DOHH2 (cell line): ENCODE results near the gene FOXN3.

Experiments
- EZH2phosphoT487 ChIP-seq: fragments of 200-600 bp; sonication (generic); IDR thresholded peaks from 2 replicates; pipeline ENCODE4 v1.6.1; 2017; ENCODE audit warnings: borderline replicate concordance, mild to moderate bottlenecking, antibody characterized with exemption, low read length, moderate library complexity, mixed read lengths
- TF ChIP-seq, protein P1 (sequence below): fragments of 200-600 bp; sonication (generic); IDR thresholded peaks from one replicate; pipeline ENCODE4 v1.5.1; 2014; ENCODE audit warnings: antibody characterized with exemption, mild to moderate bottlenecking, low read depth, low read length; ENCODE audit not compliant: poor library complexity, severe bottlenecking

DNA sequence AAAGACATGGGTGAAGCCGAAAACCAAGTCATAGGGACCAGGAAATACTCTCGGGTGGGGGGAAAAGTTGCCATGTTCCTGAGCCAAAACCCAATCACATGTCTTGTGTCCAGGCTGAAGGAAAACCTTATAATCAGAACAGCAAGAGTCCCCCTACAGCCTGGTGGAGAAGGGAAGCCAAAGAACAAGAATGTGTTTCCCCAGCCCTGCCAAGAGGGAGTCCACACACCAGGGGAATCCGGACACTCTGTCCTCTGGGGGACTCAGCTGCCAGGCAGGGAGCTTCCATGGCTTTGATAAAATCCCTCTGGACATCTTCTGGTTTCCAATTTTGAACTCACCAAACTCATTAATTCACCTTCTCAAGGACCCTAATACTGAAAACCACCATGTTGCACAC, 273.0 kb downstream of the FOXN3 start:
- TF ChIP-seq, protein P1, sequence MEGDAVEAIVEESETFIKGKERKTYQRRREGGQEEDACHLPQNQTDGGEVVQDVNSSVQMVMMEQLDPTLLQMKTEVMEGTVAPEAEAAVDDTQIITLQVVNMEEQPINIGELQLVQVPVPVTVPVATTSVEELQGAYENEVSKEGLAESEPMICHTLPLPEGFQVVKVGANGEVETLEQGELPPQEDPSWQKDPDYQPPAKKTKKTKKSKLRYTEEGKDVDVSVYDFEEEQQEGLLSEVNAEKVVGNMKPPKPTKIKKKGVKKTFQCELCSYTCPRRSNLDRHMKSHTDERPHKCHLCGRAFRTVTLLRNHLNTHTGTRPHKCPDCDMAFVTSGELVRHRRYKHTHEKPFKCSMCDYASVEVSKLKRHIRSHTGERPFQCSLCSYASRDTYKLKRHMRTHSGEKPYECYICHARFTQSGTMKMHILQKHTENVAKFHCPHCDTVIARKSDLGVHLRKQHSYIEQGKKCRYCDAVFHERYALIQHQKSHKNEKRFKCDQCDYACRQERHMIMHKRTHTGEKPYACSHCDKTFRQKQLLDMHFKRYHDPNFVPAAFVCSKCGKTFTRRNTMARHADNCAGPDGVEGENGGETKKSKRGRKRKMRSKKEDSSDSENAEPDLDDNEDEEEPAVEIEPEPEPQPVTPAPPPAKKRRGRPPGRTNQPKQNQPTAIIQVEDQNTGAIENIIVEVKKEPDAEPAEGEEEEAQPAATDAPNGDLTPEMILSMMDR, result no peak
- no peak for TF ChIP-seq EZH2phosphoT487
